Aorta (tissue), 5 donors: Measurements from ENCODE around the gene PLCG1. TPM values are rescaled to one million over a fixed set of nuclear protein-coding genes. Genes with fewer than 3 reads are reported as not detected.

Experiments used
- ATAC-seq: fragments of 200-7000 bp; cut with Tn5 transposase; one replicate; pipeline ENCODE4 v1.9.1; 2022; ENCODE audit warnings: moderate library complexity; ENCODE audit not compliant: low FRiP score
- DNase-seq, 2 donors: peaks; one replicate each; pipeline ENCODE4 v3.0.0-alpha.2; 2020
- H3K27ac ChIP-seq, 2 donors: one replicate each; pipeline ENCODE4 v1.5.1; 2013; ENCODE audit warnings: low read length in 2 of 2, mild to moderate bottlenecking in 2 of 2, moderate library complexity in 2 of 2, control low read depth in 1 of 2, inconsistent platforms in 1 of 2, low read depth in 1 of 2
- H3K27me3 ChIP-seq, 2 donors: one replicate each; pipeline ENCODE4 v1.6.1; 2013; ENCODE audit warnings: control low read depth in 1 of 2, low read length in 1 of 2, mild to moderate bottlenecking in 1 of 2, moderate library complexity in 1 of 2; ENCODE audit not compliant: insufficient read depth in 2 of 2, control insufficient read depth in 1 of 2
- H3K36me3 ChIP-seq, 2 donors: one replicate each; pipeline ENCODE4 v1.6.1; 2013; ENCODE audit warnings: control low read depth in 1 of 2, low read length in 1 of 2, mild to moderate bottlenecking in 1 of 2; ENCODE audit not compliant: insufficient read depth in 2 of 2, control insufficient read depth in 1 of 2
- H3K4me1 ChIP-seq, 2 donors: one replicate each; pipeline ENCODE4 v1.6.1; 2013; ENCODE audit warnings: low read length in 2 of 2, control low read depth in 1 of 2, mild to moderate bottlenecking in 1 of 2, moderate library complexity in 1 of 2; ENCODE audit not compliant: insufficient read depth in 2 of 2, control insufficient read depth in 1 of 2
- H3K4me3 ChIP-seq, 2 donors: one replicate each; pipeline ENCODE4 v1.5.1; 2013; ENCODE audit warnings: low read length in 2 of 2, control low read depth in 1 of 2, mild to moderate bottlenecking in 1 of 2
- H3K9me3 ChIP-seq: one replicate; pipeline ENCODE4 v1.6.1; 2013; ENCODE audit warnings: mild to moderate bottlenecking, low read length; ENCODE audit not compliant: control insufficient read depth
- WGBS, 2 donors: extraction: QIAGEN DNeasy Blood & Tissue Kit; methylation state at CpG; one replicate each; pipeline ENCODE4 v1.1.7; 2013; 5-methylcytosine and 5-hydroxymethylcytosine counted together
- intact Hi-C, 2 donors: fragments of 100-400 bp; cut with DNase I; formaldehyde crosslinking; loops; one replicate each; pipeline versions ENCODE4 v1.14.2 to v1.15.0; 2022
- long read RNA-seq, 2 donors: library from polyadenylated mRNA; unstranded; transcript quantifications; one replicate each; pipeline ENCODE4 v2.0.0, GENCODE V29; 2020 to 2021
- polyA plus RNA-seq, 2 donors: library from polyadenylated mRNA; stranded (reverse); fragments of 200-250 nt; gene quantifications; one replicate each; pipeline ENCODE4 v1.2.3, GENCODE V29; 2013
- total RNA-seq, 2 donors: library from RNA; stranded (reverse); fragmentation: NEBNext Ultra II Directional; extraction: Animal tissue kit (Norgen Biotek cat#: 25700); gene quantifications; one replicate each; pipeline ENCODE4 v1.2.1, GENCODE V29; 2021
- donor health status: healthy with polysubstance abuse.
- donor health status: Bipolar disorder and iron deficiency.
- donor health status: DM: no; HTN: no; CAD: no.
- donor health status: DM: no; HTN: no; CAD: no.
- donor health status: DM: yes; HTN: yes; CAD: no.

PLCG1 gene
- 100 to 1,000 TPM in 1 of 2 donors, 10 to 100 TPM in 1; 96.3 to 148 TPM for total RNA-seq
- 10 to 100 TPM; 17.9 to 52.5 TPM for polyA plus RNA-seq
- long read RNA-seq, donor 1, partial matches to known transcripts: 7 of 26 reads
- long read RNA-seq, donor 1, other reads (novel, unspliced or antisense): 19 of 26 reads
- long read RNA-seq, donor 2, partial matches to known transcripts: 6 of 15 reads
- long read RNA-seq, donor 2, other reads (novel, unspliced or antisense): 9 of 15 reads

GRCh38 chr20:41136680-41137613 lies at the start of gene PLCG1:
Gene PLCG1 (plus strand): TSS chr20:41137543. CDS start chr20:41137642, 99 bp downstream.
- DNase-seq (peak; percentile 92 to 95), ATAC-seq (peak; percentile 91)
- H3K9me3 ChIP-seq: no peaks in the 10 kb centered on the region
- no peaks in the 10 kb centered on the region for H3K4me1 ChIP-seq
- intact Hi-C loops: no loop called here
- H3K4me3 ChIP-seq: peak within 1 kb of the TSS; percentile 59 to 84
- H3K27me3 ChIP-seq: no peaks in the 10 kb centered on the region
- 0% methylated on average over 85 to 121 of the region's 121 CpGs for WGBS, 2 donors
- H3K27ac ChIP-seq: peak within 1 kb of the TSS; percentile 72 to 91
- no peaks in the 10 kb centered on the region for H3K36me3 ChIP-seq

- Histone ChIP-seq H3K9me3 (no peaks in the 10 kb centered on the region), H3K36me3 (peaks cover 5 to 8% of the 10 kb centered on the region in 2 donors), H3K27ac (no peak overlapping the region), H3K4me1 (no peaks in the 10 kb centered on the region), H3K4me3 (no peak overlapping the region), H3K27me3 (no peaks in the 10 kb centered on the region)
- no peak for ATAC-seq
- intact Hi-C loops: no loop called here
- WGBS, 2 donors: 88 to 90% methylated on average over 3 of the region's 3 CpGs
- no peak for DNase-seq
These were observed 49.6 kb upstream of the PLCG1 start for GRCh38 chr20:41087777-41088176.

GRCh38 chr20:41089555-41089954 lies 47.8 kb upstream of the PLCG1 start:
- H3K36me3 ChIP-seq: peaks cover 5 to 12% of the 10 kb centered on the region in 2 donors
- DNase-seq (no peak), ATAC-seq (no peak)
- H3K4me3 ChIP-seq: no peak overlapping the region
- 87 to 89% methylated on average over 3 of the region's 3 CpGs for WGBS, 2 donors
- H3K27ac ChIP-seq: no peak overlapping the region
- H3K9me3 ChIP-seq: no peaks in the 10 kb centered on the region
- no peaks in the 10 kb centered on the region for H3K4me1 ChIP-seq
- no peaks in the 10 kb centered on the region for H3K27me3 ChIP-seq
- intact Hi-C loops: no loop called here

- intact Hi-C loops: no loop called here
These were observed 45.4 kb upstream of the PLCG1 start for GRCh38 chr20:41091927-41092326.

GRCh38 chr20:41094353-41095055 lies 42.8 kb upstream of the PLCG1 start:
- DNase-seq (no peak), ATAC-seq (no peak)
- Histone ChIP-seq H3K9me3 (no peaks in the 10 kb centered on the region), H3K36me3 (peaks cover 5 to 6% of the 10 kb centered on the region in 2 donors), H3K4me3 (no peak overlapping the region), H3K27ac (no peak overlapping the region), H3K27me3 (no peaks in the 10 kb centered on the region), H3K4me1 (no peaks in the 10 kb centered on the region)
- WGBS, 2 donors: 98% methylated on average over 2 of the region's 2 CpGs
- intact Hi-C loops: loop anchor here (2.0 to 5.0 kb wide), 3 partner anchors 104 to 127 kb away; no protein-coding TSS in a partner anchor

More at GRCh38 chr20:41091927-41092326, 45.4 kb upstream of the PLCG1 start:
- Histone ChIP-seq H3K4me1 (no peaks in the 10 kb centered on the region), H3K27me3 (no peaks in the 10 kb centered on the region), H3K27ac (no peak overlapping the region), H3K9me3 (no peaks in the 10 kb centered on the region), H3K36me3 (peaks cover 3 to 6% of the 10 kb centered on the region in 2 donors), H3K4me3 (no peak overlapping the region)
- ATAC-seq (no peak), DNase-seq (no peak)
- WGBS, 2 donors: 83 to 85% methylated on average over 4 of the region's 4 CpGs

- intact Hi-C loops: loop anchor here (2.0 to 5.0 kb wide), 3 partner anchors 105 to 128 kb away; no protein-coding TSS in a partner anchor
- ATAC-seq (peak; percentile 81), DNase-seq (peak; percentile 60 to 82)
- Histone ChIP-seq H3K27ac (no peak overlapping the region), H3K27me3 (no peaks in the 10 kb centered on the region), H3K4me1 (no peaks in the 10 kb centered on the region), H3K36me3 (peaks cover 6 to 7% of the 10 kb centered on the region in 2 donors), H3K4me3 (no peak overlapping the region), H3K9me3 (no peaks in the 10 kb centered on the region)
- 44 to 46% methylated on average over 7 of the region's 7 CpGs for WGBS, 2 donors
These were observed 42.0 kb upstream of the PLCG1 start for GRCh38 chr20:41095110-41095969.

GRCh38 chr20:41098703-41099250 lies 38.6 kb upstream of the PLCG1 start:
- Histone ChIP-seq H3K4me1 (no peaks in the 10 kb centered on the region), H3K36me3 (peaks cover 9% of the 10 kb centered on the region in 2 donors), H3K27me3 (no peaks in the 10 kb centered on the region), H3K27ac (no peak overlapping the region), H3K4me3 (no peak overlapping the region), H3K9me3 (no peaks in the 10 kb centered on the region)
- ATAC-seq: no peak
- 74 to 75% methylated on average over 4 of the region's 4 CpGs for WGBS, 2 donors
- no peak for DNase-seq
- intact Hi-C loops: loop anchor here in 1 of 2 donors (5.0 kb wide), 1 partner anchor 131 kb away; no protein-coding TSS in a partner anchor
